ENCODE results near the gene TBC1D22B. TPM values are rescaled to one million over a fixed set of nuclear protein-coding genes. Genes with fewer than 3 reads are reported as not detected.
A peak's percentile ranks its signal among the peaks of the same experiment; 100 is the strongest.

TBC1D22B gene
- total and polyA plus RNA-seq, 2 of the 13 experiments (the other 11 are each of a cell fraction or from before 2014, with no cell fraction given) = 9.7 to 12.9 TPM

DNA sequence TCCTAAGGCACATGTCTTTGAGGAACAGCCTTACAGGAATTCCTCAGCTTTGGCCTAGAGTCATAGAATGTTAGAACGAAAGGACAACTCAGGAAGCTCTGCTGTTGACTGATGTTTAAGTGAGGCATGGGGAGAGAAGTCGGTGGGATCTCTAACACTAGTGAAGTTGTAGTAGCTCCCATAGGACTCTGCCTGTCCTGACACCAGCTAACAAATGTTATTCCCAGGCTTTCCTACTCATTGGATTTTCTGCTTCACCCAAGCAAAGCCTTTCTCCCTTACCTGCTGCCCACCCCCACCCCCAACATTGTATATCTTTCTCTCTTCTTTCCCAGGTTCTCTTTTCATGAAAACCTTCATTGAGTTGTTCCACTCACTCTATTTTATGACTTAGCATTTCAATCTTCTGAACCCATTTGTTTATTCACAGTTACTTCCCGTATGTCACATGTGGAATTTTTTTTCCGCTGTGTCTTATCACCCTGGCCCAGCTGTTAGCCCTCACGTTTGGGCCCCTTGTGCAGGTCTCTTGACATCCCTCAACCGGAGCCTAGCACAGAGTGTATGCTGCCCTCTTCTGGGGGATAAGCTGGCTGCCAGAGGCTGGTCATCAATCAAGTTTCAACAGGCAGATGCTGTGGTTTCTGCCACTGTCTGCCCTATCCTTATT, 57.0 kb downstream of the TBC1D22B start (continued):
- TF ChIP-seq, protein P1, sequence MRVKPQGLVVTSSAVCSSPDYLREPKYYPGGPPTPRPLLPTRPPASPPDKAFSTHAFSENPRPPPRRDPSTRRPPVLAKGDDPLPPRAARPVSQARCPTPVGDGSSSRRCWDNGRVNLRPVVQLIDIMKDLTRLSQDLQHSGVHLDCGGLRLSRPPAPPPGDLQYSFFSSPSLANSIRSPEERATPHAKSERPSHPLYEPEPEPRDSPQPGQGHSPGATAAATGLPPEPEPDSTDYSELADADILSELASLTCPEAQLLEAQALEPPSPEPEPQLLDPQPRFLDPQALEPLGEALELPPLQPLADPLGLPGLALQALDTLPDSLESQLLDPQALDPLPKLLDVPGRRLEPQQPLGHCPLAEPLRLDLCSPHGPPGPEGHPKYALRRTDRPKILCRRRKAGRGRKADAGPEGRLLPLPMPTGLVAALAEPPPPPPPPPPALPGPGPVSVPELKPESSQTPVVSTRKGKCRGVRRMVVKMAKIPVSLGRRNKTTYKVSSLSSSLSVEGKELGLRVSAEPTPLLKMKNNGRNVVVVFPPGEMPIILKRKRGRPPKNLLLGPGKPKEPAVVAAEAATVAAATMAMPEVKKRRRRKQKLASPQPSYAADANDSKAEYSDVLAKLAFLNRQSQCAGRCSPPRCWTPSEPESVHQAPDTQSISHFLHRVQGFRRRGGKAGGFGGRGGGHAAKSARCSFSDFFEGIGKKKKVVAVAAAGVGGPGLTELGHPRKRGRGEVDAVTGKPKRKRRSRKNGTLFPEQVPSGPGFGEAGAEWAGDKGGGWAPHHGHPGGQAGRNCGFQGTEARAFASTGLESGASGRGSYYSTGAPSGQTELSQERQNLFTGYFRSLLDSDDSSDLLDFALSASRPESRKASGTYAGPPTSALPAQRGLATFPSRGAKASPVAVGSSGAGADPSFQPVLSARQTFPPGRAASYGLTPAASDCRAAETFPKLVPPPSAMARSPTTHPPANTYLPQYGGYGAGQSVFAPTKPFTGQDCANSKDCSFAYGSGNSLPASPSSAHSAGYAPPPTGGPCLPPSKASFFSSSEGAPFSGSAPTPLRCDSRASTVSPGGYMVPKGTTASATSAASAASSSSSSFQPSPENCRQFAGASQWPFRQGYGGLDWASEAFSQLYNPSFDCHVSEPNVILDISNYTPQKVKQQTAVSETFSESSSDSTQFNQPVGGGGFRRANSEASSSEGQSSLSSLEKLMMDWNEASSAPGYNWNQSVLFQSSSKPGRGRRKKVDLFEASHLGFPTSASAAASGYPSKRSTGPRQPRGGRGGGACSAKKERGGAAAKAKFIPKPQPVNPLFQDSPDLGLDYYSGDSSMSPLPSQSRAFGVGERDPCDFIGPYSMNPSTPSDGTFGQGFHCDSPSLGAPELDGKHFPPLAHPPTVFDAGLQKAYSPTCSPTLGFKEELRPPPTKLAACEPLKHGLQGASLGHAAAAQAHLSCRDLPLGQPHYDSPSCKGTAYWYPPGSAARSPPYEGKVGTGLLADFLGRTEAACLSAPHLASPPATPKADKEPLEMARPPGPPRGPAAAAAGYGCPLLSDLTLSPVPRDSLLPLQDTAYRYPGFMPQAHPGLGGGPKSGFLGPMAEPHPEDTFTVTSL (CRISPR knock-in tag; IDR thresholded peaks at IDR 0.05; ENCODE audit: borderline replicate concordance) = no peak
- TF ChIP-seq, protein P2, sequence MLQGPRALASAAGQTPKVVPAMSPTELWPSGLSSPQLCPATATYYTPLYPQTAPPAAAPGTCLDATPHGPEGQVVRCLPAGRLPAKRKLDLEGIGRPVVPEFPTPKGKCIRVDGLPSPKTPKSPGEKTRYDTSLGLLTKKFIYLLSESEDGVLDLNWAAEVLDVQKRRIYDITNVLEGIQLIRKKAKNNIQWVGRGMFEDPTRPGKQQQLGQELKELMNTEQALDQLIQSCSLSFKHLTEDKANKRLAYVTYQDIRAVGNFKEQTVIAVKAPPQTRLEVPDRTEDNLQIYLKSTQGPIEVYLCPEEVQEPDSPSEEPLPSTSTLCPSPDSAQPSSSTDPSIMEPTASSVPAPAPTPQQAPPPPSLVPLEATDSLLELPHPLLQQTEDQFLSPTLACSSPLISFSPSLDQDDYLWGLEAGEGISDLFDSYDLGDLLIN (CRISPR knock-in tag; IDR thresholded peaks at IDR 0.05; ENCODE audit: borderline replicate concordance) = no peak
- TF ChIP-seq ZNF775 (CRISPR knock-in tag; IDR thresholded peaks at IDR 0.05; ENCODE audit: borderline replicate concordance) (no peak), ZNF30 (CRISPR knock-in tag; IDR thresholded peaks at IDR 0.05) (no peak), ZNF83 (CRISPR knock-in tag; IDR thresholded peaks at IDR 0.05; ENCODE audit: borderline replicate concordance) (no peak), PCBP2 (optimal IDR thresholded peaks at IDR 0.05; ENCODE audit: low read depth, low read length, poor library complexity, severe bottlenecking) (no peak), RAD21 (CRISPR knock-in tag; IDR thresholded peaks at IDR 0.05) (0 out of 2 replicates have a peak, but pooled peaks have one; percentile 30), NR2C2 (CRISPR knock-in tag; IDR thresholded peaks at IDR 0.05; ENCODE audit: borderline replicate concordance) (no peak), ZNF670 (CRISPR knock-in tag; IDR thresholded peaks at IDR 0.05; ENCODE audit: borderline replicate concordance) (no peak), DNMT1 (CRISPR knock-in tag; IDR thresholded peaks at IDR 0.05) (no peak), DR1 (CRISPR knock-in tag; IDR thresholded peaks at IDR 0.05) (no peak), ZSCAN29 (CRISPR knock-in tag; conservative IDR thresholded peaks at IDR 0.05) (no peak)
- TF ChIP-seq, protein P3, sequence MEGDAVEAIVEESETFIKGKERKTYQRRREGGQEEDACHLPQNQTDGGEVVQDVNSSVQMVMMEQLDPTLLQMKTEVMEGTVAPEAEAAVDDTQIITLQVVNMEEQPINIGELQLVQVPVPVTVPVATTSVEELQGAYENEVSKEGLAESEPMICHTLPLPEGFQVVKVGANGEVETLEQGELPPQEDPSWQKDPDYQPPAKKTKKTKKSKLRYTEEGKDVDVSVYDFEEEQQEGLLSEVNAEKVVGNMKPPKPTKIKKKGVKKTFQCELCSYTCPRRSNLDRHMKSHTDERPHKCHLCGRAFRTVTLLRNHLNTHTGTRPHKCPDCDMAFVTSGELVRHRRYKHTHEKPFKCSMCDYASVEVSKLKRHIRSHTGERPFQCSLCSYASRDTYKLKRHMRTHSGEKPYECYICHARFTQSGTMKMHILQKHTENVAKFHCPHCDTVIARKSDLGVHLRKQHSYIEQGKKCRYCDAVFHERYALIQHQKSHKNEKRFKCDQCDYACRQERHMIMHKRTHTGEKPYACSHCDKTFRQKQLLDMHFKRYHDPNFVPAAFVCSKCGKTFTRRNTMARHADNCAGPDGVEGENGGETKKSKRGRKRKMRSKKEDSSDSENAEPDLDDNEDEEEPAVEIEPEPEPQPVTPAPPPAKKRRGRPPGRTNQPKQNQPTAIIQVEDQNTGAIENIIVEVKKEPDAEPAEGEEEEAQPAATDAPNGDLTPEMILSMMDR (CRISPR knock-in tag; IDR thresholded peaks at IDR 0.05) = peak; percentile 76
- TF ChIP-seq, protein P4, sequence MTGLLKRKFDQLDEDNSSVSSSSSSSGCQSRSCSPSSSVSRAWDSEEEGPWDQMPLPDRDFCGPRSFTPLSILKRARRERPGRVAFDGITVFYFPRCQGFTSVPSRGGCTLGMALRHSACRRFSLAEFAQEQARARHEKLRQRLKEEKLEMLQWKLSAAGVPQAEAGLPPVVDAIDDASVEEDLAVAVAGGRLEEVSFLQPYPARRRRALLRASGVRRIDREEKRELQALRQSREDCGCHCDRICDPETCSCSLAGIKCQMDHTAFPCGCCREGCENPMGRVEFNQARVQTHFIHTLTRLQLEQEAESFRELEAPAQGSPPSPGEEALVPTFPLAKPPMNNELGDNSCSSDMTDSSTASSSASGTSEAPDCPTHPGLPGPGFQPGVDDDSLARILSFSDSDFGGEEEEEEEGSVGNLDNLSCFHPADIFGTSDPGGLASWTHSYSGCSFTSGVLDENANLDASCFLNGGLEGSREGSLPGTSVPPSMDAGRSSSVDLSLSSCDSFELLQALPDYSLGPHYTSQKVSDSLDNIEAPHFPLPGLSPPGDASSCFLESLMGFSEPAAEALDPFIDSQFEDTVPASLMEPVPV (CRISPR knock-in tag; IDR thresholded peaks at IDR 0.05) = no peak
- TF ChIP-seq, protein P5, sequence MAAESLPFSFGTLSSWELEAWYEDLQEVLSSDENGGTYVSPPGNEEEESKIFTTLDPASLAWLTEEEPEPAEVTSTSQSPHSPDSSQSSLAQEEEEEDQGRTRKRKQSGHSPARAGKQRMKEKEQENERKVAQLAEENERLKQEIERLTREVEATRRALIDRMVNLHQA (CRISPR knock-in tag; IDR thresholded peaks at IDR 0.05) = no peak
- TF ChIP-seq, protein P6, sequence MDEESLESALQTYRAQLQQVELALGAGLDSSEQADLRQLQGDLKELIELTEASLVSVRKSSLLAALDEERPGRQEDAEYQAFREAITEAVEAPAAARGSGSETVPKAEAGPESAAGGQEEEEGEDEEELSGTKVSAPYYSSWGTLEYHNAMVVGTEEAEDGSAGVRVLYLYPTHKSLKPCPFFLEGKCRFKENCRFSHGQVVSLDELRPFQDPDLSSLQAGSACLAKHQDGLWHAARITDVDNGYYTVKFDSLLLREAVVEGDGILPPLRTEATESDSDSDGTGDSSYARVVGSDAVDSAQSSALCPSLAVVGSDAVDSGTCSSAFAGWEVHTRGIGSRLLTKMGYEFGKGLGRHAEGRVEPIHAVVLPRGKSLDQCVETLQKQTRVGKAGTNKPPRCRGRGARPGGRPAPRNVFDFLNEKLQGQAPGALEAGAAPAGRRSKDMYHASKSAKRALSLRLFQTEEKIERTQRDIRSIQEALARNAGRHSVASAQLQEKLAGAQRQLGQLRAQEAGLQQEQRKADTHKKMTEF (CRISPR knock-in tag; IDR thresholded peaks at IDR 0.05) = no peak

Measured in HepG2 (cell line).